ENCODE measurements around the gene XPNPEP2.
"Not testable (repeated sequence)": the region's sequence is repeated elsewhere in the genome, so short reads cannot be mapped to it uniquely, and the experiment has no call there.

The XPNPEP2 gene

GRCh38 chrX:129728061-129728460, 10.7 kb upstream of the XPNPEP2 start:
- H3K4me1 Mint-ChIP-seq (ENCODE audit: low read depth): peaks cover 27% of the 10 kb centered on the region
- no peak overlapping the region for H3K27ac Mint-ChIP-seq
- no peaks in the 10 kb centered on the region for H3K9me3 Mint-ChIP-seq
- peaks cover 2% of the 10 kb centered on the region for H3K36me3 Mint-ChIP-seq (ENCODE audit: low read depth)
- no peak for DNase-seq (ENCODE audit: low spot score)
- no peaks in the 10 kb centered on the region for H3K27me3 Mint-ChIP-seq (ENCODE audit: low read depth)
- H3K4me3 Mint-ChIP-seq: no peak overlapping the region

- no peaks in the 10 kb centered on the region for H3K27me3 Mint-ChIP-seq (ENCODE audit: low read depth)
- peak overlapping the region; percentile 36 for H3K4me3 Mint-ChIP-seq
- H3K36me3 Mint-ChIP-seq (ENCODE audit: low read depth): peaks cover 2% of the 10 kb centered on the region
- no peak for DNase-seq (ENCODE audit: low spot score)
- peaks cover 33% of the 10 kb centered on the region for H3K4me1 Mint-ChIP-seq (ENCODE audit: low read depth)
- H3K27ac Mint-ChIP-seq: peak overlapping the region; percentile 38
- H3K9me3 Mint-ChIP-seq: no peaks in the 10 kb centered on the region
Observed at GRCh38 chrX:129731228-129731627, 7.6 kb upstream of the XPNPEP2 start.

- no peaks in the 10 kb centered on the region for H3K27me3 Mint-ChIP-seq (ENCODE audit: low read depth)
- H3K36me3 Mint-ChIP-seq (ENCODE audit: low read depth): peaks cover 2% of the 10 kb centered on the region
- no peak overlapping the region for H3K4me3 Mint-ChIP-seq
- H3K9me3 Mint-ChIP-seq: no peaks in the 10 kb centered on the region
- peaks cover 36% of the 10 kb centered on the region for H3K4me1 Mint-ChIP-seq (ENCODE audit: low read depth)
- no peak for DNase-seq (ENCODE audit: low spot score)
- H3K27ac Mint-ChIP-seq: no peak overlapping the region
Observed at GRCh38 chrX:129732857-129733256, 5.9 kb upstream of the XPNPEP2 start.

GRCh38 chrX:129733335-129733734, 5.4 kb upstream of the XPNPEP2 start:
- Mint-ChIP-seq H3K9me3 (no peaks in the 10 kb centered on the region), H3K36me3 (ENCODE audit: low read depth) (peaks cover 2% of the 10 kb centered on the region), H3K27me3 (ENCODE audit: low read depth) (no peaks in the 10 kb centered on the region), H3K27ac (no peak overlapping the region), H3K4me3 (no peak overlapping the region), H3K4me1 (ENCODE audit: low read depth) (peaks cover 40% of the 10 kb centered on the region)
- no peak for DNase-seq (ENCODE audit: low spot score)

- peak overlapping the region; percentile 28 for H3K27ac Mint-ChIP-seq
- no peaks in the 10 kb centered on the region for H3K27me3 Mint-ChIP-seq (ENCODE audit: low read depth)
- H3K36me3 Mint-ChIP-seq (ENCODE audit: low read depth): no peaks in the 10 kb centered on the region
- peak; percentile 60 for DNase-seq (ENCODE audit: low spot score)
- H3K9me3 Mint-ChIP-seq: no peaks in the 10 kb centered on the region
- peak overlapping the region; percentile 65 for H3K4me3 Mint-ChIP-seq
- H3K4me1 Mint-ChIP-seq (ENCODE audit: low read depth): peaks cover 36% of the 10 kb centered on the region
Observed at GRCh38 chrX:129736491-129736890, 2.3 kb upstream of the XPNPEP2 start.

GRCh38 chrX:129737916-129738315, 863 bp upstream of the XPNPEP2 start:
- Mint-ChIP-seq H3K9me3 (no peaks in the 10 kb centered on the region), H3K4me3 (no peak overlapping the region), H3K36me3 (ENCODE audit: low read depth) (no peaks in the 10 kb centered on the region), H3K27ac (peak overlapping the region; percentile 38), H3K4me1 (ENCODE audit: low read depth) (peaks cover 41% of the 10 kb centered on the region), H3K27me3 (ENCODE audit: low read depth) (no peaks in the 10 kb centered on the region)
- peak; percentile 10 for DNase-seq (ENCODE audit: low spot score)

- Mint-ChIP-seq H3K4me1 (ENCODE audit: low read depth) (peaks cover 51% of the 10 kb centered on the region), H3K4me3 (no peak overlapping the region), H3K9me3 (no peaks in the 10 kb centered on the region), H3K27ac (no peak overlapping the region), H3K36me3 (ENCODE audit: low read depth) (no peaks in the 10 kb centered on the region), H3K27me3 (ENCODE audit: low read depth) (no peaks in the 10 kb centered on the region)
- DNase-seq (ENCODE audit: low spot score): no peak
Observed at GRCh38 chrX:129739578-129739977, 799 bp downstream of the XPNPEP2 start.

- H3K4me1 Mint-ChIP-seq (ENCODE audit: low read depth): peaks cover 54% of the 10 kb centered on the region
Observed at GRCh38 chrX:129741880-129742758, 3.3 kb downstream of the XPNPEP2 start.

GRCh38 chrX:129742759-129743152, 4.0 kb downstream of the XPNPEP2 start:
- H3K36me3 Mint-ChIP-seq (ENCODE audit: low read depth); H3K9me3 Mint-ChIP-seq; H3K27me3 Mint-ChIP-seq (ENCODE audit: low read depth); DNase-seq (ENCODE audit: low spot score): not testable (repeated sequence)
- Mint-ChIP-seq H3K4me1 (ENCODE audit: low read depth) (peaks cover 50% of the 10 kb centered on the region), H3K27ac (peak overlapping the region; percentile 85), H3K4me3 (peak overlapping the region; percentile 59)

More at GRCh38 chrX:129741880-129742758, 3.3 kb downstream of the XPNPEP2 start:
- DNase-seq (ENCODE audit: low spot score): no peak
- H3K27me3 Mint-ChIP-seq (ENCODE audit: low read depth): no peaks in the 10 kb centered on the region
- H3K27ac Mint-ChIP-seq: peak overlapping the region; percentile 85
- peak overlapping the region; percentile 59 for H3K4me3 Mint-ChIP-seq
- H3K36me3 Mint-ChIP-seq (ENCODE audit: low read depth): no peaks in the 10 kb centered on the region
- no peaks in the 10 kb centered on the region for H3K9me3 Mint-ChIP-seq

GRCh38 chrX:129743821-129744220, 5.0 kb downstream of the XPNPEP2 start:
- H3K4me3 Mint-ChIP-seq: peak overlapping the region; percentile 62
- peak overlapping the region; percentile 83 for H3K27ac Mint-ChIP-seq

GRCh38 chrX:129744861-129745321, 6.1 kb downstream of the XPNPEP2 start:
- H3K4me1 Mint-ChIP-seq (ENCODE audit: low read depth): peaks cover 39% of the 10 kb centered on the region
- DNase-seq (ENCODE audit: low spot score): no peak

More at GRCh38 chrX:129743821-129744220, 5.0 kb downstream of the XPNPEP2 start:
- Mint-ChIP-seq H3K9me3 (no peaks in the 10 kb centered on the region), H3K36me3 (ENCODE audit: low read depth) (no peaks in the 10 kb centered on the region), H3K27me3 (ENCODE audit: low read depth) (peaks cover 2% of the 10 kb centered on the region), H3K4me1 (ENCODE audit: low read depth) (peaks cover 43% of the 10 kb centered on the region)
- no peak for DNase-seq (ENCODE audit: low spot score)

GRCh38 chrX:129746557-129747470, 8.0 kb downstream of the XPNPEP2 start:
- peaks cover 38% of the 10 kb centered on the region for H3K4me1 Mint-ChIP-seq (ENCODE audit: low read depth)

More at GRCh38 chrX:129744861-129745321, 6.1 kb downstream of the XPNPEP2 start:
- H3K27ac Mint-ChIP-seq: peak overlapping the region; percentile 67
- peaks cover 2% of the 10 kb centered on the region for H3K27me3 Mint-ChIP-seq (ENCODE audit: low read depth)
- H3K4me3 Mint-ChIP-seq: peak overlapping the region; percentile 69
- no peaks in the 10 kb centered on the region for H3K9me3 Mint-ChIP-seq
- H3K36me3 Mint-ChIP-seq (ENCODE audit: low read depth): no peaks in the 10 kb centered on the region

GRCh38 chrX:129747533-129747932, 8.8 kb downstream of the XPNPEP2 start:
- no peak overlapping the region for H3K27ac Mint-ChIP-seq
- DNase-seq (ENCODE audit: low spot score): no peak
- no peaks in the 10 kb centered on the region for H3K36me3 Mint-ChIP-seq (ENCODE audit: low read depth)
- peaks cover 2% of the 10 kb centered on the region for H3K27me3 Mint-ChIP-seq (ENCODE audit: low read depth)
- H3K9me3 Mint-ChIP-seq: no peaks in the 10 kb centered on the region
- H3K4me1 Mint-ChIP-seq (ENCODE audit: low read depth): peaks cover 36% of the 10 kb centered on the region
- no peak overlapping the region for H3K4me3 Mint-ChIP-seq

More at GRCh38 chrX:129746557-129747470, 8.0 kb downstream of the XPNPEP2 start:
- Mint-ChIP-seq H3K9me3 (no peaks in the 10 kb centered on the region), H3K36me3 (ENCODE audit: low read depth) (no peaks in the 10 kb centered on the region), H3K4me3 (no peak overlapping the region), H3K27ac (no peak overlapping the region), H3K27me3 (ENCODE audit: low read depth) (peaks cover 2% of the 10 kb centered on the region)
- DNase-seq (ENCODE audit: low spot score): no peak

GRCh38 chrX:129748305-129748704, 9.5 kb downstream of the XPNPEP2 start:
- Mint-ChIP-seq H3K36me3 (ENCODE audit: low read depth) (no peaks in the 10 kb centered on the region), H3K4me1 (ENCODE audit: low read depth) (peaks cover 31% of the 10 kb centered on the region), H3K9me3 (no peaks in the 10 kb centered on the region), H3K4me3 (no peak overlapping the region), H3K27ac (no peak overlapping the region), H3K27me3 (ENCODE audit: low read depth) (peaks cover 2% of the 10 kb centered on the region)
- DNase-seq (ENCODE audit: low spot score): no peak
